Hepatocyte (in vitro differentiated cells): Measurements from ENCODE around the gene SNAPIN.

Source experiments
- EZH2 ChIP-seq: fragments of 200-600 bp; sonication (generic); IDR thresholded peaks from 2 replicates; pipeline ENCODE4 v1.6.1; 2016; ENCODE audit warnings: antibody characterized with exemption, mild to moderate bottlenecking, borderline replicate concordance
- EZH2phosphoT487 ChIP-seq: fragments of 200-600 bp; sonication (generic); IDR thresholded peaks from one replicate; pipeline ENCODE4 v1.6.1; 2018; ENCODE audit warnings: antibody characterized with exemption, mild to moderate bottlenecking, low read depth, moderate library complexity; ENCODE audit not compliant: unreplicated experiment, severe bottlenecking
- TF ChIP-seq, protein P1 (sequence below): fragments of 200-600 bp; sonication (generic); IDR thresholded peaks from 2 replicates; pipeline ENCODE4 v1.5.1; 2016; ENCODE audit warnings: antibody characterized with exemption, mild to moderate bottlenecking; ENCODE audit not compliant: poor library complexity

- TF ChIP-seq, protein P1, sequence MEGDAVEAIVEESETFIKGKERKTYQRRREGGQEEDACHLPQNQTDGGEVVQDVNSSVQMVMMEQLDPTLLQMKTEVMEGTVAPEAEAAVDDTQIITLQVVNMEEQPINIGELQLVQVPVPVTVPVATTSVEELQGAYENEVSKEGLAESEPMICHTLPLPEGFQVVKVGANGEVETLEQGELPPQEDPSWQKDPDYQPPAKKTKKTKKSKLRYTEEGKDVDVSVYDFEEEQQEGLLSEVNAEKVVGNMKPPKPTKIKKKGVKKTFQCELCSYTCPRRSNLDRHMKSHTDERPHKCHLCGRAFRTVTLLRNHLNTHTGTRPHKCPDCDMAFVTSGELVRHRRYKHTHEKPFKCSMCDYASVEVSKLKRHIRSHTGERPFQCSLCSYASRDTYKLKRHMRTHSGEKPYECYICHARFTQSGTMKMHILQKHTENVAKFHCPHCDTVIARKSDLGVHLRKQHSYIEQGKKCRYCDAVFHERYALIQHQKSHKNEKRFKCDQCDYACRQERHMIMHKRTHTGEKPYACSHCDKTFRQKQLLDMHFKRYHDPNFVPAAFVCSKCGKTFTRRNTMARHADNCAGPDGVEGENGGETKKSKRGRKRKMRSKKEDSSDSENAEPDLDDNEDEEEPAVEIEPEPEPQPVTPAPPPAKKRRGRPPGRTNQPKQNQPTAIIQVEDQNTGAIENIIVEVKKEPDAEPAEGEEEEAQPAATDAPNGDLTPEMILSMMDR: no peak
- TF ChIP-seq EZH2 (no peak), EZH2phosphoT487 (no peak)
Observed at GRCh38 chr1:153699768-153700167, 41.3 kb downstream of the SNAPIN start.
